ENCODE measurements around the gene MAP6. TPM values are rescaled to one million over a fixed set of nuclear protein-coding genes. Genes with fewer than 3 reads are reported as not detected.
A peak's percentile ranks its signal among the peaks of the same experiment; 100 is the strongest.
"Not testable (repeated sequence)": the region's sequence is repeated elsewhere in the genome, so short reads cannot be mapped to it uniquely, and the experiment has no call there.

The MAP6 gene
- polyA plus RNA-seq, 1 donor (not counting 4 experiments of a cell fraction or from before 2014, with no cell fraction given): 1.7 TPM

DNA sequence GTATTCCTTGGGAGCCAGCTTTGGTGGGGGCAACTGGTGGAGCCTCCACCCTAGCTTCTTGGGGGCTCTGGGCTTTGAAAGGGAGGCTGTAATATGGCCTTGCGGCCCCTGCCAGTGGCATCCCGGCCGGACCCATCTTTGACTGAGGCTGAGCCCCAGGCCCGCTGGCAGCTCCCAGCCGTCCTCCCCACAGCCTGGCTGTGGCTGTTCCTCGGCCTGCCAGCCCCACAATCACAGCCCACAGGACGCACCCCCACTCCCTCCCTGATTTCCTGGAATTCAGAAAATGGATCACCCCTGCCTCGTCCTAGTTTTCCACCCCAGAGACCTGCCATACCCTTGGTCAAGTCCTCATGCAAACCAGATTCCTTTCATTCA is 83.6 kb downstream of the MAP6 start:
- FAIRE-seq (no peak), DNase-seq (ENCODE audit: low read depth, low spot score) (no peak)
- no peak overlapping the region for H3K4me3 ChIP-seq (ENCODE audit: control insufficient read depth in 2 of 3, extremely low read depth in 1 of 3, insufficient read depth in 2 of 3, low read depth in 1 of 3, low read length in 3 of 3)
- no peak overlapping the region for H3K9ac ChIP-seq (ENCODE audit: control insufficient read depth, extremely low read depth, insufficient read depth, low read length)
- no peaks in the 10 kb centered on the region for H3K36me3 ChIP-seq (ENCODE audit: control insufficient read depth in 2 of 2, extremely low read depth in 1 of 2, insufficient read depth in 2 of 2, low read length in 2 of 2)
- no peak overlapping the region for H3K27ac ChIP-seq (ENCODE audit: control insufficient read depth, insufficient read depth, low read length)
- H3K79me2 ChIP-seq (ENCODE audit: control insufficient read depth, insufficient read depth, low read length): no peaks in the 10 kb centered on the region
- no peak overlapping the region for H3K4me2 ChIP-seq (ENCODE audit: control insufficient read depth, extremely low read depth, insufficient read depth, low read depth, low read length)
- no peak overlapping the region for H2AFZ ChIP-seq (ENCODE audit: control insufficient read depth, low read length)
- H3K27me3 ChIP-seq (ENCODE audit: control insufficient read depth, extremely low read depth, insufficient read depth, low read length): no peaks in the 10 kb centered on the region
- no peaks in the 10 kb centered on the region for H3K9me1 ChIP-seq (ENCODE audit: control insufficient read depth, extremely low read depth, insufficient read depth, low read length)
- no peaks in the 10 kb centered on the region for H4K20me1 ChIP-seq (ENCODE audit: control insufficient read depth, extremely low read depth, insufficient read depth, low read length)
- TF ChIP-seq EZH2 (IDR thresholded peaks at IDR 0.05; ENCODE audit: low read length): no peak
- dilution Hi-C loops (cut with MboI; ENCODE audit: extremely low pct_ligation_motif_present, low sequenced_read_pairs): no loop called here
- H3K9me3 ChIP-seq (ENCODE audit: control insufficient read depth, low read depth, low read length): no peaks in the 10 kb centered on the region
- peaks cover 8% of the 10 kb centered on the region for H3K4me1 ChIP-seq (ENCODE audit: control insufficient read depth, extremely low read depth, insufficient read depth, low read length)

- H3K9me3 ChIP-seq (ENCODE audit: control insufficient read depth, low read depth, low read length); H3K9me1 ChIP-seq (ENCODE audit: control insufficient read depth, extremely low read depth, insufficient read depth, low read length); H3K36me3 ChIP-seq (ENCODE audit: control insufficient read depth in 2 of 2, extremely low read depth in 1 of 2, insufficient read depth in 2 of 2, low read length in 2 of 2); H3K4me1 ChIP-seq (ENCODE audit: control insufficient read depth, extremely low read depth, insufficient read depth, low read length); H2AFZ ChIP-seq (ENCODE audit: control insufficient read depth, low read length); H4K20me1 ChIP-seq (ENCODE audit: control insufficient read depth, extremely low read depth, insufficient read depth, low read length); H3K27ac ChIP-seq (ENCODE audit: control insufficient read depth, insufficient read depth, low read length); H3K79me2 ChIP-seq (ENCODE audit: control insufficient read depth, insufficient read depth, low read length); dilution Hi-C loops (cut with MboI; ENCODE audit: extremely low pct_ligation_motif_present, low sequenced_read_pairs); FAIRE-seq; H3K4me3 ChIP-seq (ENCODE audit: control insufficient read depth in 2 of 3, extremely low read depth in 1 of 3, insufficient read depth in 2 of 3, low read depth in 1 of 3, low read length in 3 of 3); H3K4me2 ChIP-seq (ENCODE audit: control insufficient read depth, extremely low read depth, insufficient read depth, low read depth, low read length); DNase-seq (ENCODE audit: low read depth, low spot score); H3K9ac ChIP-seq (ENCODE audit: control insufficient read depth, extremely low read depth, insufficient read depth, low read length); H3K27me3 ChIP-seq (ENCODE audit: control insufficient read depth, extremely low read depth, insufficient read depth, low read length): not testable (repeated sequence)
These were observed 84.1 kb downstream of the MAP6 start for GRCh38 chr11:75584659-75585292.

DNA sequence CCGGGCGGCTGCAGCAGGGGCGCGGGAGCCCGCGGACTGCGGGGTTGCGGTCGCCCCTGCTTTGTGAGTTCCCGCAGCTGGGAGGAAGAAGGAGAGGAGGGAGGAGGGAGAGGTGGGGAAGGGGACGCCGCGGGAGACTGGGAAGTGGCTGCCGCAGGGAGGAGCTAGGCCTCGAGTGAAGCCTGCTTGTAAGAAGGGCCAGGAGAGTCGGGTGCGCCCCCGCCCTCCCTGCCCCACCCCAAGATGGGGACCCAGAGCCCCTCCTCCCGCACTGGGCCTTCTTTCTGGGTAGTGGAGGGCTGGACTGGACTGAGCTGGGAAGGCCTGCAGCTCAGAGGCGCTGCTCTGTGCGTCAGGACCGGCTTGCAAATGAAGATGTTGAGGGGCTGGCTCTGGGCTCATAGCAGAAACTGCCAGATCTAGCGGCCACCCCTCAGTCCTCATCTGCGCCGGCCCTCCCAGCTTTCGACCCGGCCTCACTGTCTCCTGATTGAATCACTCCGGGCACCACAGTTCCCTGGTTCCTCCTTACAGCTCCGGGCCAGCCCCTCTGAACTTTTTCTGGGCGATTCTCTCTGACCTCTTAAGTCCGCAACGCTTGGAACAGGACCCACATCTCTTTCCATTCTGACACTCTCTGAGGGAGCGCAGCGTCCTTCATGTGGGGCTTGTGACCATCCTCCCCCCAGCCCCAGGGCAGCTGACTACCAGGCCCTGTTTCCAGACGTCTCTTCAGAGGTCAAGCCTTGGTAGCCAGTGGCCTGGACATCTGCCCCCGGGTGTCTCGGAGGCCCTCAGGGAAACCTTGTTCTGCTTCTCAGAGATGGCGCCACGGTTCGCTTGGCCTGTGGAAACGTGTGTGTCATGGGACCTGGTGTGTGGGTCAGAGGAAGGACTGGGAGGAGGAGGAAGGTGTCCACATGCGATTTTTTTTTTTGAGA is 84.8 kb downstream of the MAP6 start:
- H3K4me1 ChIP-seq (ENCODE audit: control insufficient read depth, extremely low read depth, insufficient read depth, low read length): peaks cover 8% of the 10 kb centered on the region
- no peaks in the 10 kb centered on the region for H3K9me1 ChIP-seq (ENCODE audit: control insufficient read depth, extremely low read depth, insufficient read depth, low read length)
- H3K27me3 ChIP-seq (ENCODE audit: control insufficient read depth, extremely low read depth, insufficient read depth, low read length): no peaks in the 10 kb centered on the region
- no peaks in the 10 kb centered on the region for H3K9me3 ChIP-seq (ENCODE audit: control insufficient read depth, low read depth, low read length)
- peak overlapping the region; percentile 72 for H2AFZ ChIP-seq (ENCODE audit: control insufficient read depth, low read length)
- DNase-seq (ENCODE audit: low read depth, low spot score): no peak
- no peaks in the 10 kb centered on the region for H4K20me1 ChIP-seq (ENCODE audit: control insufficient read depth, extremely low read depth, insufficient read depth, low read length)
- TF ChIP-seq EZH2 (IDR thresholded peaks at IDR 0.05; ENCODE audit: low read length): no peak
- no peak for TF ChIP-seq CTCF (optimal IDR thresholded peaks at IDR 0.05 in 1 of 3, IDR thresholded peaks at IDR 0.05 in 1 of 3, conservative IDR thresholded peaks at IDR 0.05 in 1 of 3; ENCODE audit: extremely low read depth in 1 of 3, insufficient read depth in 2 of 3, low read length in 3 of 3)
- no peak for FAIRE-seq
- peak overlapping the region; percentile 76 for H3K4me2 ChIP-seq (ENCODE audit: control insufficient read depth, extremely low read depth, insufficient read depth, low read depth, low read length)
- dilution Hi-C loops (cut with MboI; ENCODE audit: extremely low pct_ligation_motif_present, low sequenced_read_pairs): no loop called here
- no peaks in the 10 kb centered on the region for H3K36me3 ChIP-seq (ENCODE audit: control insufficient read depth in 2 of 2, extremely low read depth in 1 of 2, insufficient read depth in 2 of 2, low read length in 2 of 2)
- H3K79me2 ChIP-seq (ENCODE audit: control insufficient read depth, insufficient read depth, low read length): no peaks in the 10 kb centered on the region
- peak overlapping the region; percentile 35 to 71 (median 39) for H3K4me3 ChIP-seq (ENCODE audit: control insufficient read depth in 2 of 3, extremely low read depth in 1 of 3, insufficient read depth in 2 of 3, low read depth in 1 of 3, low read length in 3 of 3)
- H3K27ac ChIP-seq (ENCODE audit: control insufficient read depth, insufficient read depth, low read length): no peak overlapping the region
- peak overlapping the region; percentile 65 for H3K9ac ChIP-seq (ENCODE audit: control insufficient read depth, extremely low read depth, insufficient read depth, low read length)

Measured in keratinocyte (primary cell).